HG03135 (cell line): ENCODE measurements around the gene ZNF341.
A peak's percentile ranks its signal among the peaks of the same experiment; 100 is the strongest.

Experiments
- ATAC-seq: cut with Tn5 transposase; IDR thresholded peaks from one replicate; pipeline ENCODE4 v1.9.1; 2021; ENCODE audit warnings: mild to moderate bottlenecking, moderate library complexity; ENCODE audit not compliant: unreplicated experiment

ZNF341 gene

GRCh38 chr20:33765592-33765991 lies 33.8 kb downstream of the ZNF341 start:
- ATAC-seq: no peak

- no peak for ATAC-seq
Observed at GRCh38 chr20:33766686-33767085, 34.9 kb downstream of the ZNF341 start.

GRCh38 chr20:33767777-33768138 lies 36.0 kb downstream of the ZNF341 start:
- ATAC-seq: no peak

- ATAC-seq: no peak
Observed at GRCh38 chr20:33769043-33769442, 37.2 kb downstream of the ZNF341 start.

DNA sequence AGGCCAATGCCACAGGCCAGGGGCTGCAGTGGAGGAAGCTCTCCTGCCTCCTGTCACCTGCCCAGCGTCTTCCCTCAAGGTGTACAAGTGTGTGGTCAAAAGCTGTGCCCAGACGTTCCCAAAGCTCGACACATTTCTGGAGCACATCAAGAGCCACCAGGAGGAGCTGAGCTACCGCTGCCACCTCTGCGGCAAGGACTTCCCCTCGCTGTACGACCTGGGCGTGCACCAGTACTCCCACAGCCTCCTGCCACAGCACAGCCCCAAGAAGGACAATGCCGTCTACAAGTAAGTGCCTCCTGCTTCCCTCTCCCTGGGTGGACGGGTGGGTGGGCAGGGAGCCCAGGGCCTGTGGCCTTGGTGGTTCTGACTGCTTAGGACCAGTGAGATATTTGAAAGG lies 38.2 kb downstream of the ZNF341 start:
- no peak for ATAC-seq

- ATAC-seq: no peak
Observed at GRCh38 chr20:33771938-33772337, 40.1 kb downstream of the ZNF341 start.

- ATAC-seq: no peak
Observed at GRCh38 chr20:33772439-33772838, 40.6 kb downstream of the ZNF341 start.

DNA sequence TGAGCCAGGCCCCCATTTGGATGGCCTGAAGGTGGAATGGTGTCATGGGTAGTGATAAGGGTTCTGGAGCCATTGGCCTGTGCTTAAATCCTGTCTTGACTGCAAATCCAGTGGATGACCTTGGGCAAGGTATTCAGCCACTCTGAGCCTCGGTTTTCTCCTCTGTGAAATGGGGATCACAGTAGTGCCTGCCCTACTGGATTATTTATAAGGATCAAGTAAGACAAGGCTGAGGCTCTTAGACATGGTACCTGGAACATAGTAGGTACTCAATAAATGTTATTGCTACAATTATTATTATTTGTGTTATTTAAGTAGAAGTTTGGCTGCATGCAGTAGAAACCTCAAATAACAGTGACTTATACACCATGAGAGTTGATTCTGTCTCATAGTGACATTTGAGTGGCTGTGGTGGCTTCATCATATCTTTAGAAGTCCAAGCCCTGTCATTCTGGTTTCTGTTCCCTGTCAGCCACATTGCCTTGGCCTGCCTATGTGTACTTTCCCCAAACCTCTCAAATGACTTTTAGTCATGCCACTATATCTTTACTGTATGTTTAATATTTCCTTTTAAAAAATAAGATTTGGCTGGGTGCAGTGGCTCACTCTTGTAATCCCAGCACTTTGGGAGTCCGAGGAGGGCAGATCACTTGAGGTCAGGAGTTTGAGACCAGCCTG lies 41.8 kb downstream of the ZNF341 start:
- peak; percentile 54 for ATAC-seq

- no peak for ATAC-seq
Observed at GRCh38 chr20:33777816-33778215, 46.0 kb downstream of the ZNF341 start.

DNA sequence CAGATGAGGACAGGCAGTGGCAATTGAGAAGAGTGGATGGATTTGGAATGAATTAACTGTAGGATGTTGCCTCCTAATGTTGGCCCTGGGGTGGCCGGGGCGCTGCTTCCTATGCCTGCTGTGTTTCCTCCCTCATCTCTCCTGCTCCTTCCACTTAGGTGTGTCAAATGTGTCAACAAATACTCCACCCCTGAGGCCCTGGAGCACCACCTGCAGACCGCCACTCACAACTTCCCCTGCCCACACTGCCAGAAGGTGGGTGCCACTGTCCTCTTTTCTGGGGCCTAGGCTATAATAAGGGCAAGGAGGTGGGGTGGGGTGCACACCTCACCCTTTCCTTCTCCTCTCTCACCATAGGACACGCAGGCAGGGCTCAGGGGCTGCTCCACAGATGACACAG lies 49.3 kb downstream of the ZNF341 start:
- no peak for ATAC-seq

DNA sequence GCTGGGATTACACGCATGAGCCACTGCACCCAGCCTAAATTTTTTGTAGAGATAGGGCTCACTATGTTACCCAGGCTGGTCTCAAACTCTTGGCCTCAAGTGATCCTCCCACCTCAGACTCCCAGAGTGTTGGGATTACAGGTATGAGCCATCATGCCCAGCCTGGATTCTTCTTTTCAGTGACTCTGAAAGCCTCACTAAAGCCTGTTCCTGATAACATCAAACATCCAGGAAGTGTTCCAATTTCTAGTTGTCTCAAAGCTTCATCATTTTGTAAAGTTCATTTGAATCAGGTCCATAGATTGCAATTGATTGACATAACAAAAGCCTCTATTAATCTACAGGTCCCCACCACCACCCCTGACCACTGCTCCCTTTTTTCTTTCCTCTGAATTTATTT lies 50.1 kb downstream of the ZNF341 start:
- no peak for ATAC-seq

- ATAC-seq: no peak
Observed at GRCh38 chr20:33783256-33783655, 51.5 kb downstream of the ZNF341 start.

GRCh38 chr20:33783818-33784217 lies 52.0 kb downstream of the ZNF341 start:
- no peak for ATAC-seq

- ATAC-seq: no peak
Observed at GRCh38 chr20:33784225-33784624, 52.4 kb downstream of the ZNF341 start.

GRCh38 chr20:33785503-33785902 lies 53.7 kb downstream of the ZNF341 start:
- ATAC-seq: no peak

GRCh38 chr20:33787253-33787891 lies 55.6 kb downstream of the ZNF341 start:
- ATAC-seq: no peak

GRCh38 chr20:33788351-33789049 lies 56.7 kb downstream of the ZNF341 start:
- ATAC-seq: no peak

GRCh38 chr20:33789109-33789857 lies 57.5 kb downstream of the ZNF341 start:
- ATAC-seq: no peak

- no peak for ATAC-seq
Observed at GRCh38 chr20:33789858-33790182, 58.0 kb downstream of the ZNF341 start.

DNA sequence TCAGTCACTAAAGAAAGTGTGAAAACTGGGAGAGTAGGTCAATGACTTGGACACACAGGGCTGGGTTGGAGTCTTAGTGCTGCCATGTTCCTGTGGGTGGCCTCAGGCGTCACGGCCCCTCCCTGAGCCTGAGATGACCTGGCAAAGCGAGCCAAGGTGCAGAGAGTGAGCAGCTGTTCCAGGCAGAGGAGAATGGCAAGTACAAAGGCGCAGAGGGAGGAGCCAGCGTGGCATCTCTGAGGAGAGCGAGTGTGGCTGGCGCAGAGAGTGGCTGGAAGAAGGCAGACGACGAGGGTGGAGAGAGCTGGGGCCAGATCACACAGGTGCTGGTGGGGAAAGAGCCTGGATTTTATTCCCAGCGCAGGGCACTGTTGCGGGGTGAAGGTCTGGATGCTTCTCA lies 58.8 kb downstream of the ZNF341 start:
- no peak for ATAC-seq

GRCh38 chr20:33791021-33791420 lies 59.2 kb downstream of the ZNF341 start:
- no peak for ATAC-seq

DNA sequence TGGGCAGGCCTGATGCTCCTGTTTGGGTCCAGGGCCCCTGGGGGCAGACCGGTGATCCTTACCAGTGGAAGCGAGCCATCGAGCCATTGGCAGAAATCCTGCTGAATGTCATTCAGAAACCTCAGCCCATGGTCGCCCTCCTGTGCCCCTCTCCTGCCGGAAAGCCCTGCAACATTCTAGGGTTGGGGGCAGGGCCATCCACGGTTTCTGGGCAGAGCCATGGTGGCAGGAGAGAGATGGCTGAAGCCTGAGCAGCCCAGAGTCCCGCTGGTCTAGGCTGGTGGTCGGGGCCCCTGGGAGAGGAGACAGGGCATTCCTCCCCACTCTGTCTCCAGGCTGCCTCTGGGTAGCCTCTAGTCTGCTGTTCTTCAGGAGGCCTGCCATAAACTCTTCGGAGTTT lies 59.7 kb downstream of the ZNF341 start:
- ATAC-seq: no peak
